ENCODE results near the gene SLC27A3.

The SLC27A3 gene

DNA sequence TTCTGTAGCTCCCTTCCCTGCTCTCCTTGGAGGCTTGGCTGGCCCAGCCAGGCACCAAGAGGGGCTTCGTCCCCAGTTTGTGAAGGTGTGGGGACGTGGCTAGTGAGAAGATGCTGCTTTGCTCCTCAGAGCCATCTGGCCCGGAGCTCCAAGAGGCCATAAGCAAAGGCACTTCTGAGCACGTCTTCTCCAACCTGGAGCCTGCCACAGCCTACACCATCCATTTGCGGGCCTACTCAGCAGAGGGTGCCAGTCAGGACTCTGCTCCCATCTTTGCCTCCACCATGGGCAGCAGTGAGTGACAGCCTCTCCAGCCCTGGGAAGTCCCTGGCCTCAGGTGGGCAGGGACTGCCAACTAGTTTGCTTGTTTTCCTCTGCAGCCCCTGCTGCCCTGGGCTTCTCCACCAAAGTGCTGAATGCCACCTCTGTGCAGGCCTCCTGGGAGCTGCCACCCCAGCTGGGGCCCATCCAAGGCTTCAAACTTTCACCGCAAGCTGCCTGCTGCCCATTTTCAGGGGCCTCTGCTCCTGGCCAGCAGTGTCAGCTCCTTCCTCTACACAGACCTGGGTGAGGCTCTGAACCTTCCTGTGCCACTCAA, 25.9 kb downstream of the SLC27A3 start:
- no peak for DNase-seq

DNA sequence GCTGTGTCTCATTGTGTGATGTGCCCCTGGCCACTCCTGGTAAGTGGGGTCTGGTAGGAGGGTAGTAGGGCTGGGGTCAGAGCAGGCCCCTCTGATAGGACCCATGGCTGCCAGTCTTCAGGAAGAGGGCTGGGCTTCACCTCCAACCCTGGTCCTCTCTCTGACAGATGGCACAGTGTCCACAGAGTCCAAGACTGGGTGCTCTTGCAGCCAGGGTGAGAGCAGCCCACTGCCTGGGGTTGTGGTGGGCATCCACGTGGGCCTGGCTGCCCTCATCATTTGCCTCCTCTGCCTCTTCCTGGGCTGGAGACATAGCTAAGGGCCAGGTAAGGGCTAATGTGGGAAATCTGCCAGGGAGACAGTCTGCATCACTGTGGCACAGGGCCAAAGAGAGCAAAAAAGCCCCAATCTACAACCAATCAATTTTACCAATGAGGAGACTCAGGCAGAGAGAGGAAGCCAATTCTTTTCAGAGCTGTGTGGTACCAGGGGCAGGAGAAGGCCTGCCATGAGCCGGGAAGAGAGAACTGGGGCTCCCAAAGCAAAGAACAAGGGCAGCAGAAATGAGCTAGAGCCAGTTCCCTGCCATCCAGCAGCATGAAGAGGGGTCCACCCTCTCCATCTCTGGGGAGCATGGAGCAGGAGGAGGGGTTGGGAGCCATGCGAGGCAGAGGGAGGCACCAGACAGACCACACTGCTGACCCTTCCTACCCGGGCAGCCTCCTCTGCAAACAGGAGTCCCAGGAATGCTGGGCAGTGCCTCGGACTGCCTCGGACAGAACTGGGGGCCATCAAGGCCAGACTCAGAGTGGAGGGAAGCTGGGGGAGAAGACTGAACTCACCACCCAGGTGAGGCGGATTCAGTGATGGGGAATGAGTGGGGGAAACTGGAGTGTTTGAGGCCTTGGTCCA, 26.8 kb downstream of the SLC27A3 start:
- DNase-seq: no peak

DNA sequence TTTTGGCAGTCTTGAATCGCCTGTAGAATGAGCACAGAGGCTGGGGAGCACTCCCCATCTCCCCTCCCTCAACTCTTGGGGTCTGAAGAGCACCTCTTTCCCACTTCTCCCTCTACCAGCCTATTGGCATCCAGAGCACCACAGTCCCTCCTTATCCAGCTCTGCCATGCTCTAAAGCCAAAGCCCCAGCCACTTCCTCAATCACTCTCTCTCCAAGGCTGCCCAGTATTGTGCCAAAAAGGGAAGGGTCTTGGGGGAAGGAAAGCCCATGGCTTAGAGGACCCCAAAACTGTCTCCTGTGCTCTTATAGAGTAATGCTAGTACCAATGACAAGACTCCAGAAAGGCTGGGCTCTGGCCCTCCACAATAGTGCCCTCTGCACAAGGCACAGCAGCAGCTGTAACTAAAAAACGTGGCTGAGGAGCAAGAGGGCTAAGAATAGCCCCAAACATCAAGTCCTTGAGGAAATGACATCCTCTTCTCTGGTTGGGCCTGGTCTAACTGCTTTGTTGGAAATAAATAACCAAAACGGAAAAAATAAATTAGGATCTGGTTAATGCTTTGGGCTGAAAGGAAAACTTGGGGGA, 28.4 kb downstream of the SLC27A3 start:
- no peak for DNase-seq

DNA sequence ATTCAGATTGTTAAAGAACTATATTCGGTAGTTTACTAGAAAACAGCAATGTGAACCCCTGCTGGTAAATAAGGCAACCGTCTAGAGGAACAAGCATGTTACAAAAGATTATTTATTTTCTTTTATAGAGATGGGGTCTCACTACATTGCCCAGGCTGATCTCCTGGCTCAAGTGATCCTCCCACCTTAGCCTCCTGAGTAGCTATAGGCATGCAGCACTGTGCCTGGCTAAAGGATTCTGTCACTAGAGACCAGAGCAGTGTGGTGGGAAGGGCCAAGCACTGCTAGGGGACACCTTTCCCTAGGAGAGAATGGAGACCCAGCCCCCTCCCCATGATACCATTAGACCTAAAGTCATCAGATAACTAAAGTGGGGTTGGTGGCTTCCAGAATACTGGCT, 28.9 kb downstream of the SLC27A3 start:
- no peak for DNase-seq

DNA sequence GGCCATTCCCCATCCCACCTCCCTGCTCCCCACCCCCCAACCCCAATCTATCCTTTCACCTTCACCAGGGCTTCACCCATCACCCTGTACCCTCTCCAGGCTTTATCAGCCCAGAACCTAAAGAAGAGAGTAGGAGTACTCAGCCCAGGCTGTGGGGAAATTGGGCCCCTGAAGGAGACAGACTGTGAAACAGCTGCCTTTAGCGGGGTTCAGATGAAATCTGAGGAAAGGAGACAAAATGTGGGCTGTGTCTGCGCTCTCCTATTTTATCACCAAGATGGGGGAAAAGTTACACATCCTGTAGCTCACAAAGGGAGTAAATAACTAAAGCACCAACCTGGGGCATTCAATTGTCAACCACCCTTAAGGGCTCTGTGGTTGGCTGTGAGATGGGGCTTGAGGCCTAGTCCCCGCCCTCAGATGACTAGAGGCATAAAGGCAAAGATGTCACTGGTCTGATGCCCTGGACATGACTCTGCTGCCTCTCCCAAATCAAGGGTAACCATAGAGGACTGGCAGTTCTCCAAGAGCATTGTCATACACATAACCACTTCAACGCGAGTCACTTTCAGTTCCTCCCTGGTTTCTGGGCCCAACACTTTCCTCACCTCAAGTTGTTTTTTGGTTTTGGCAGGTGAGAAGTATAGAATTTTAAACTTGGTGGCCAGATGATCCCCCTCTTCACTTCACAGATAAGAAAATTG, 30.0 kb downstream of the SLC27A3 start:
- DNase-seq: no peak

DNA sequence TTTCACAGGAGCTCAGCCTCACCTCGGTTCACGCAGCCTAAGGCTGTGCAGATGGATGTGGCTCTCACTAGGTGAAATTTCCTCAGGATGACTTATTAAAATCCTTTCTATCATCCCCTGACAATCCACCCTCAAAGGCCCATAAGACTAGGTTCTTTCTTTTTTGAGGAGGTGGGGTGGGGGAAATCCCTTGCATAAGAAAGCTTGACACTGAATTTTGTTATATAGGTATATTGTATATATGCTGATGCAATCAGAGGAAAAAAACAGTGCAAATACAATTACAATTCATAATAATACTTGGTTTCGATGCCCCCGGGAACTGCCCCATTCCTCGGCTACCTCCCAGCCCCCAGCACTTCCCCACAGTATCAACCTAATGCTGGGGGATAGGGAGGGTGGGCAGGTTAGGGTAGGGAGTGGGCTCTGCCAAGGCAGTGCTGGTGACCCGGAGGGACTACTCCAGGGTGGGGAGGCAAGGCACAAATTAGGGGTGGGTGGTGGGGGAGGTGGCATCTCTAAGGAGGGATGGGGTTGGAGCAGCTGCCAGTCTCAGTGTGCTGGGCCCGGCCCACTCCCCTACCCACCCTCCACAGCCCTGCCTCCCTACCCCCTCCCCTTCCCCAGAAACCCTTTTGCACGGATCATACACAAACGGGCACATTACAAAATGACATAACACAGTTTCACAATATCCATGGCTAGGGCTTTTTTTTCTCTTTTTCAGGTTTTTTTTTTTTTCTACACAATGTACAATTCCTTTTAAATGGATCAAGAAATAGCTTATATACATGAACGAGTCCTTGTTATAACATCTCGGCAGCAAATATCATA, 30.9 kb downstream of the SLC27A3 start:
- DNase-seq: no peak

DNA sequence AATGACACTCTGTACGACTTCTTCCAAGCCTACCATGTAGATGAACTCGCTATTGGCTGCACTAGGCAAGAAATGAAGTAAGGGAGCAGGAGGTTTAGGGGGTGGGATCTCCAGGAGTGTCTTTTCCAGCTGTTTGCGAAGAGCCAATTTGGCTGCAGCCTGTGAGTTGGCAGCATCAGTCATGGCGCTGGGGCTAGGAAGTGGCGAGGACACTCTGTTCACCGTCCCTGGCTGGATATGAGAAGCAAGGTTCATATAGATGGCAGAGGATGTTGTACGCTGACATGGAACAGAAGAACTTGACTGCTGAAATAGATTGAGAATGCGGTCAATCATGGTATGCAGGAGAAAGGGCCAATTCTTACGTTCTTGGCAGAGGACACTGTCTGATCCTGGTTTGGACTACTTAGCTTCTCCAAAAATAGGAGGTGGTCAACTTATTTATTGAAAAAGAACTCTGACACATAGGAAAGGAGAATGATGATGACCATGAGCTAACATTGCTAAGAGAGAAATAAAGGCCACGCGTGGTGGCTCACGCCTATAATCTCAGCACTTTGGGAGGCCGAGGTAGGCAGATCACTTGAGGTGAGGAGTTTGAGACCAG, 41.2 kb downstream of the SLC27A3 start:
- no peak for DNase-seq

DNA sequence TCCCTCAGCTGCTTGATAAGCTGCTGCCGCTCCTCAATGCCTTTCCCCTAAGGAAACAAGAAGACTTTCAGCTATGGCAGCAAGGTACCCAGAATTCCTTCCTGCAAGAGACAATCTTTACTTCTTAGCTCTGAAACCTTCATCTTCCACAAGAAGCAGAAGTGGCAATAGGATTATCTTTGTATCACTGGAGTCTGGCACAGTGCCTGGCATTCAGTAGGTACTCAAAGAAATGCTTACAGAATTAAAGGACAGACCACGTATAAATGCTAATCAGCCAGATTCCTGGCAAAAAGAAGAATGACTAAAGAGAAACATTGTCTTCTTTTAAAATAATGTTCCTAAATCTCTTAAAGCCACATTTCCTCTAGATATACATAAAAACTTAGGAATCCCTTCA, 43.7 kb downstream of the SLC27A3 start:
- DNase-seq: no peak

DNA sequence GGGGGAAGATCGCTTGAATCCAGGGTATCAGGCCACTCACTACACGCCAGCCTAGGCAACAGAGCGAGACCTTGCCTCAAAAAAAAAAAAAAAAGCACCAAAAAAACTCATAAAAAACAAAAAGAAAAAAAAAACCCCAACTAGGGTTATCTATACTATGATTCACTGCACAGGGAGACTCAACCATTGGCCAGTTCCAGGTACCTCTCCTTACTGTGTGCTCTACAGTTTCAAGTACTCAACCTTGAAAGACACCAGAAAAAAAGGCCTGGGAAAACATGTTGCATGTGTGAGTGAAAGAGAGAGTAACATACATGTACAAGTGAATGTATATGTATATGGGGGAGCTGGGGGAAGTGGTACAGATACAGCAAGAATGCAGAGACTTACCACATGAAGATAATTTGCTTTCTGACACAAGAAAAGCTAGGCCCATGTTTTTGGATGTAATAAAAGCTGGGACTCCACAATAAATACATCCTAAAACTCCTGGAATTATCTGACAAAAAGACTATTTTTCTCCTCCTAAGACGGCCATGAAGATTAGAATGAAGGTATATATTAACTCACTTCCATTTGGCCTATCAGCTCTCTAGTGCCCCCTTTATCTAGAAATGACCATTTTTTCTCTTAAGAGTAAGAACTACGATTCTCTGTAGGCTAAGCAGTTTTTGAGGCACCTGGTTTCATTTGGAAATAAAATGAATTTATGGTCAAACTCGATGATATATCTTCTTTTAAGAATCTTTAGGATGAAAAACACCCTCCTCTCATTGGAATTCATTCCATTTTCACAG, 52.2 kb downstream of the SLC27A3 start:
- no peak for DNase-seq

Measured in NCI-H1092 treated with DMSO at 0.1 percent for 48 hours (cell line).